Measurements from ENCODE around the gene ASAP3.
A peak's percentile ranks its signal among the peaks of the same experiment; 100 is the strongest.
"Not testable (repeated sequence)": the region's sequence is repeated elsewhere in the genome, so short reads cannot be mapped to it uniquely, and the experiment has no call there.

ASAP3 gene

DNA sequence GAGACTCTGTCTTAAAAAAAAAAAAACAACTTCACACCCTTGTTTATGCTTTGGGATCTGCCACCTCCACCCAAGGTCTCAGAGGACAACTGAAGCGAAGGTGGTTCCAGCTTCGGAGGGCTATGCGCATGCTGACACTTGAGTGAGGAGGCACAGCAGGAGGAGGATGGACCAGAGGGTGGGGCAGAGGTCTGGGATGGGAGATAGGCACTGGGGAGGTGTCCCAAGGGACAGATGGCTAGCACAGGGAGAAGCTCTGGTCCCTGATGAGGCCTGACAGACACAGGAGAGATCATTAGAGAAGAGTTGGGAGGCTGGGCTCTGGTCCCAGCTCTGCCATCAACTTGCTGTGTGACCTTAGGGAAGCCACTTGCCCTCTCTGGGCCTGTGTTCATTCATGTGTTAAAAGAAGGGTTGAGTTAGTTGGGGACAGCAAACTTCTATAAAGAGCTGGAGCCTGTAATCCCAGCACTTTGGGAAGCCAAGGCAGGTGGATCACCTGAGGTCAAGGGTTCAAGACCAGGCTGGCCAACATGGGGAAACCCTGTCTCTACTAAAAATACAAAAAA lies 30.2 kb upstream of the ASAP3 start:
- DNase-seq (ENCODE audit: low read depth): no peak

DNA sequence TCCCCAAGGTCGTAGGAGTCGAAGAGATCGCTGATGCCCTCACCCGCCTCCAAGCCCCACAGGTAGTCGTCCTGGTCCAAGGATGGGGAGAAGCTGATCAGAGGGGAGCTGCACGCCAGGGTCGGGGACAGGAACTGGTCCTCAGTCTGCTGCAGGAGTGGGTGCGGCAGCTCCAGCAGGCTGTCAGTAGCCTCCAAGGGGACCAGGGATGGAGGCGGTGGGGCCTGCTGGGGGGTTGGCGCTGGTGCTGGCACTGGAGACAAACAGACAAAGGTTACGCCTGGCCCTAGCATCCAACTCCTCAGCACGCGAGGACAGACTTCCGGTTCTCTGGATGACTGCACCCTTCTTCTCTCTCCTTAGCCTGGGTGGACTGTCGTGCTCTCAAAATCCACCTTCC lies 25.9 kb upstream of the ASAP3 start:
- DNase-seq (ENCODE audit: low read depth): no peak

DNA sequence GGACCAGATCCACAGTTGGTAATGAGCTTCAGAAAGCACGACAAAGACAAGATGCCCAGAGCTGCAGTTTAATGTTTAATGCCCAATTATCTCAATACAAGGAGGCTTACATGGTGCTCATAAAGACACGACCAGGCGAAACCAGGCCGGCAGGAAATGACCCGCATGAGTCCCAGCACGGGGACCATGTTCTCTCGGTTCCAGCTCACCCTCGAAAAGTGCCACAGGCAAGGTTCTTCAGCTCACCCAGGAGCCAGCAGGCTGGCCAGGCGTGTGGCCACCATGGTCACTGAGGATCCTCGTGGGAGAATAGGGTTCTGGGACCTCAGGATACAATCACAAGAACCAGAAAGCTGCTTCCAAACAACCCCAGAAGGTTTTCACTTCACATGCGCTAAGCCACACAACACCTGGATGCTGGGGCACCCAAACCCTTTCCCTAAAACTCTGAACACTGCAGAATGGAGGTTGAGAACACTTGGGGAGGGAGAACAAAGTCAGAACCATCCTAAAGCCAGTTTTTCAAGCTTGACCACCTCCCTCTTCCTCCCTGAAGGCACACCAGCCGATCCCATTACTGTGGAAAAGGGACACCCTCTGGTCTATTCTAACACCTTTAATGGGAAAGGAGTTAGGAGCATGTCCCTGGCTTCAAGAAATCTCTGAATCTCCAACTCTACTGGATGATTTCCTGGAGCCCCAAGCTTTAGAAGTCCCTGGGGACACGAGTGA lies 22.6 kb upstream of the ASAP3 start:
- no peak for DNase-seq (ENCODE audit: low read depth)

DNA sequence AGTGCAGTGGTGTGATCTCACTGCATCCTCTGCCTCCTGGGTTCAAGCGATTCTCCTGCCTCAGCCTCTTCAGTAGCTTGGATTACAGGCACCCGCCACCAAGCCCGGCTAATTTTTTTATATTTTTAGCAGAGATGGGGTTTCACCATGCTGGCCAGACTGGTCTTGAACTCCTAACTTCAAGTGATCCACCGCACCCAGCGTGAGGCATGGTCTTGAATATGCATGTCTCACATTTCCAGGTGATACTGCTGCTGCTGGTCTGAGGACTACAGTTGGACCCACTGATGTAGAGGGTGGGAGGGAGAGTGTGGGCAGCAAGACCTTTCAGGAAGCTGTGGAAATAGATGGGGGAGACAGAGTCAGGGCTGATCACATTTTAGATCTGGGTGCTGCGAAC lies 21.9 kb upstream of the ASAP3 start:
- no peak for DNase-seq (ENCODE audit: low read depth)

DNA sequence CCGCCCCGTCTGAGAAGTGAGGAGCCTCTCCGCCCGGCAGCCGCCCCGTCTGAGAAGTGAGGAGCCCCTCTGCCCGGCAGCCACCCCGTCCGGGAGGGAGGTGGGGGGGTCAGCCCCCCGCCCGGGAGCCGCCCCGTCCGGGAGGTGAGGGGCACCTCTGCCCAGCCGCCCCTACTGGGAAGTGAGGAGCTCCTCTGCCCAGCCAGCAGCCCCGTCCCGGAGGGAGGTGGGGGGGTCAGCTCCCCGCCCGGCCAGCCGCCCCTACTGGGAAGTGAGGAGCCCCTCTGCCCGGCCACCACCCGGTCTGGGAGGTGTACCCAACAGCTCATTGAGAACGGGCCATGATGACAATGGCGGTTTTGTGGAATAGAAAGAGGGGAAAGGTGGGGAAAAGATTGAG lies 20.2 kb upstream of the ASAP3 start:
- DNase-seq (ENCODE audit: low read depth): not testable (repeated sequence)

DNA sequence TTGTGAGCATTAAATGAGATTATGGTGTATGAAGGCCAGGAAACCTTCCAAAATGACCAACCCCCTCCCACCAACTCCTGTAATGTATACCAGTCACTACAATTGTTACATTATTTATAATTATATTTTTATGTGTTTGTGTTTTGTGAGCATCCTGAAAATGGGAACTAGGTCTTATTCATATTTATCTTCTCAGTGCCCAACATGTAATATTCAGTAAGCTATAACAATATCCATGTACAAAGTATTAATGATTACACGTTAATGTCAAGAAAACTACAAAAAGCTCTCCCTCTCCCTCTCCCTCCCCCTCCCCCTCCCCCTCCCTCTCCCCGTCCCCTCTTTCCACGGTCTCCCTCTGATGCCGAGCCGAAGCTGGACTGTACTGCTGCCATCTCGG lies 19.0 kb upstream of the ASAP3 start:
- no peak for DNase-seq (ENCODE audit: low read depth)

DNA sequence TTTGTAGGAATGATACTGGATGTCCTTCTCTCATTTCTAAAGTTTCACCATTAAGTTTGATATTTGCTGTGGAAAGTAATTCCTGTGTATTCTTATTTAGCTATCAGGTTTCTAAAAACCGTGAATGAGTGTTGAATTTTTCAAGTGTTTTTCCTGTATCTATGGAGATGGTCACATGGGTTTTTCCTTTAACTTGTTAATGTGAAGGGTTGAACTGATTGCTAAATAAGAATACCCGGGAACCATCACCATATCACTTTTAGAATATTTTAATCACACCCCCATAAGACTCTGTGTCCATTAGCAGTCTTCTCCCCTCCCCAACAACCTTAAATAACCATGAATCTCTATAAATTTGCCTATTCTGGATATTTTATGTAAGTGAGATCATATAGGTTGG lies 16.5 kb upstream of the ASAP3 start:
- no peak for DNase-seq (ENCODE audit: low read depth)

DNA sequence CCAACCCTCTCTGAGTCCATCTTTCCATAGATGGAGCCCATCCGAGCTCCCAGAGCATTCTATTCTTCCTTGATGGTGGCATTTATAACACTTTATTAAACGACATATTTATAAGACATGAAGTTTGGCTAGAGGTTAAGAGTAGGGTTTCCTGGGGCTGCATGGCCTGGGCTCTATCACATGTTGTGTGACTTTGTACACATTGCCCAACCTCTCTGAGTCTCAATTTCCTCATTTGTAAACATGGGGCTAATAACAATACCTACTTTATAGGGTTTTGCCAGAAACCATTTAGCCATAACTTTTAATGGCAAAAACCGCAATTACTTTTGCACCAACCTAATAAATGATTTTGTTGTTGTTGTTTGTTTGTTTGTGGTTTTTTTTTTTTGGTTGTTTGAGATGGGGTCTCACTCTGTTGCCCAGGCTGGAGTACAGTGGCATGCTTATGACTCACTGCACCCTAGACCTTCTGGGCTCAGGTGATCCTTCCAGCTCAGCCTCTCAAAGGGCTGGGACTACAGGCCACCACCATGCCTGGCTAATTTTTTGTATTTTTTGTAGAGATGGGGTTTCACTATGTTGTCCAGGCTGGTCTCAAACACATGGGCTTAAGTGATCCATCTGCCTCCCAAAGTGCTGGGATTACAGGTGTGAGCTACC lies 13.9 kb upstream of the ASAP3 start:
- no peak for DNase-seq (ENCODE audit: low read depth)

DNA sequence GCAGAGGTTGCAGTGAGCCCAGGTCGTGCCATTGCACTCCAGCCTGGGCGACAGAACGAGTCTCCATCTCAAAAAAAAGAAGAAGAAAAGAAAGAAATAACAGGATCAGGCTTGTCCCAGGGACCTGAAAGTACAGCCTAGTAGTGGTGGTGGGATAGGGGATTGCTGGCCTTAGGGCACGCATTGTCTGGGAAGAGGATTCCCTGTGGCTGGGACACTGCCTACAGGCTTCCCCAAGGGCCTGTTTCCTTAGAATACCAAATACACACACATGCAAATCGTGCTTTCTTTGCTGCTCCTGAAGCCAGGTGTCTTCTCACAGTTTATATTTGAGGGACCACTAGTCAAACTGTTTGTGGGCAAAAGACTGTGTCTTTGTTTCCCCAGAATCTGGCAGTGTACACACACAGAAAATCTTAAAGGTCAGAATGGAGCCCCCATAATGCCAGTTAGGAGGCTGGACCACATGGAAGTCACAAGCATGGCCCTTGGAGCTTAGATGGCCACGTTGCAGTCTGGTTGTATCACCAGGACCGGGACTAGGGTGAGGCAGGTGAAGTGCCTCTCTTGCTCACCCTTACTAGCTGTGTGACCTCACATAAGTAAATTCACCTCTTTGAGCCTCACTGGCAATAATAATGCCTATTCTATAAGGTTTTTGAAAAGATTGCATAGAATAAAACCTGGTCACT lies 12.7 kb upstream of the ASAP3 start:
- DNase-seq (ENCODE audit: low read depth): no peak

DNA sequence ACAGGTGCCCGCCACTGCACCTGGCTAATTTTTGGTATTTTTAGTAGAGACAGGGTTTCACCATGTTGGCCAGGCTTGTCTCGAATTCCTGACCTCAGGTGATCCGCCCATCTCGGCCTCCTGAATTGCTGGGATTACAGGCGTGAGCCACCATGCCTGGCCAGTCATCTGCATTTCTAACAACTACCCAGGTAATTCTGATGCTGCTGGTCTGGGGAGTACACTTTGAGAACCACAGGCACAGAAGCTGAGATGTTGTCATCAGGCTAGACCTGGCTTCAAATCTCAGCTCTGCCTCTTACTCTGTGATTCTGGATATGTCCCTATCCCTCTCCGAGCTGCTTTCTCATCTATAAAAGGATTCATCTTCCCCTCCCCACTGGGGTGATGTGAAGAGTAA lies 10.9 kb upstream of the ASAP3 start:
- DNase-seq (ENCODE audit: low read depth): not testable (repeated sequence)

DNA sequence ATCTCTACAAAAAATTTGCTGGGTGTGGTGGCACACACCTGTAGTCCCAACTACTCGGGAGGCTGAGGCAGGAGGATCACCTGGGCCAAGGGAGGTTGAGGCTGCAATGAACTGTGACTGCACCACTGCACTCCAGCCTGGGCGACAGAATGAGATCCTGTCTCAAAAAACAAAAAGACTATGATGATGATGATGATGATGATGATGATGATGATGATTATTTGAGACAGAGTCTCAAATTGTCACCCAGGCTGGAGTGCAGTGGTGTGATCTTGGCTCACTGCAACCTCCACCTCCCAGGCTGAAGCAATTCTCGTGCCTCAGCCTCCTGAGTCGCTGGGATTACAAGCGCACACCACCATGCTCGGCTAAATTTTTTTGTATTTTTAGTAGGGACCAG lies 8.8 kb upstream of the ASAP3 start:
- not testable (repeated sequence) for DNase-seq (ENCODE audit: low read depth)

DNA sequence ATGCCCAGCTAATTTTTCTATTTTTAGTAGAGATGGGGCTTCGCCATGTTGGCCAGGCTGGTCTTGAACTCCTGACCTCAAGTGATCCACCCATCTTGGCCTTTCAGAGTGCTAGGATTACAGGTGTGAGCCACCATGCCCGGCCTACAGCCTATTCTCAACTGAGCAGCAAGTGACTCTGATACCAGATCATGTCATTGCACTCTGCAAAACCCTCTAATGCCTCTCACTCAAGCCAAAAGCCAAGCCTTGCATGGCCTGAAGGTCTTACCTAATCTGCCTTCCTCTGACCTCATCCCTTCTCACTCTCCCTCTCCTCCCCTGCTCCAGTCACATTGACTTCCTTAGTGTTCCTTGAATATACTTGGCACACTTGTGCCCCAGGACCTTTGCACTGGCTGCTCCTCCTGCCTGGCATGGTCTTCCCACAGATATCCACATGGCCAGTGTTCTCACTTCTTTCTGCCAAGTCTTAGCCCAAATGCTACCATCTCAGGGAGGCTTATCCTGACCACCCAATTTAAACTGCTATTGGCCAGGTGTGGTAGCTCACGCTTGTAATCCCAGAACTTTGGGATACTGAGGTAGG lies 8.2 kb upstream of the ASAP3 start:
- DNase-seq (ENCODE audit: low read depth): no peak

DNA sequence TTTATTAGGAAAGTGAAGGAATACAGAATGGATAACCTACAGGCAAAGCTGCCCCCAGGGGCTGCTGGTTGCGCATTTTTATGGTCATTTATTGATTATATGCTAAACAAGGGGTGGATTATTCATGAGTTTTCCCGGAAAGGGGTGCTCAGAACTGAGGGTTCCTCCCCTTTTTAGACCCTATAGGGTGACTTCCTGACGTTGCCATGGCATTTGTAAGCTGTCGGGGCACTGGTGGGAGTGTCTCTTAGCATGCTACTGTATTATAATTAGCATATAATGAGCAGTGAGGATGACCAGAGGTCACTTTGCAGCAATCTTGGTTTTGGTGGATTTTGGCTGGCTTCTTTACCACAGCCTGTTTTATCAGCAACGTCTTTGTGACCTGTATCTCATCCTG lies 5.9 kb upstream of the ASAP3 start:
- DNase-seq (ENCODE audit: low read depth): no peak

DNA sequence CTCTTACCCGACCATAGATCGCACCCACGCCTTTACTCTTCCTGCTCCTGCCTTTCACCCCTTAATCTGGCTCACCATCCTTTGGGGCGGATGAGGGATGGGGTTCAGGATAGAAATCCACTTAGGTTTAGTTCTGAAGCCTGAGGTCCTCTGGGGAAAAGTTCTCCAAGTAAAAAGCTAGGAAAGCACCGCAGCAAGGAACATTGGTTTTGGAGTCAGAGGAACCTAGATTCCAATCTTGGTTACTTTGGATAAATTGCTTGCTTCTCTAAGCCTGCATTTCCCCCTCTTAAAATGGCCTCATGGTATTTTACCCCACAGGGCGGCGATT lies 988 bp upstream of the ASAP3 start:
- no peak for DNase-seq (ENCODE audit: low read depth)

DNA sequence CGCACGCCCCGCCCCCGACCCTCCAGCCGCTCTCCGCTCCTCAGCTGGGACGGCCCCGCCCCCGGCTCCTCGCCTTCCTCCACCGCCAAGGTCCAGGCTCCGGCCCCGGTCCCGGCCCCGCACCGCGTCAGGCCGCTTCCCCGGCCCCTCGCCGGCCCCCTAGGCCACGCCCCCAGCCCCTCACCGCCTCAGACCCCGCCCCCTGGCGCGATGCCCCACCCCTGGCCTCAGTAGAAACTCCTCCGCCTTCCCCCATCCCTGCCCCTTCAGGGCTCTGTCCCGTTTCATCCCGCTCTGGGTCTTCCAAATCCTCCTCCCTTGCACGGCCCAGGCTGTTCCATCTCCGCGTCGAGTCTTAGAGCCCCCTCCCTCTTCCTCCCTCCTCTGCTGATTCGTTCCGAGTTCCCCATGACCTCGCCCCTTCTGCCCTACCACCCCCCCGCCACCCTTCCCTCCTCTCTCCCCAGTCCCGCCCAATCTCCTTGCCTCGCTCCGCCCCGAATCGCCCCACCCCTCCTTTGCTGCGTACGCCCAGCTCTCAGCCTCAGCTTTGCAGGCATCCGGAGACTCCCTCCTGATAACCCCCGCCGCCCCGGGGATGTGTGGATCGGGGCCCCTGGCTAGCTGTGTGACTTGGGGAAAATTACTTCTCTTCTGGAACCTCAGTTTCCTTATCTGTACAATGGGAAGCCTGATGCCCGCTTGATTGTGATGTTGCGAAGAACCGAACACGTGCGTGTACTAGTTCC lies 448 bp upstream of the ASAP3 start:
- DNase-seq (ENCODE audit: low read depth): peak; percentile 79

DNA sequence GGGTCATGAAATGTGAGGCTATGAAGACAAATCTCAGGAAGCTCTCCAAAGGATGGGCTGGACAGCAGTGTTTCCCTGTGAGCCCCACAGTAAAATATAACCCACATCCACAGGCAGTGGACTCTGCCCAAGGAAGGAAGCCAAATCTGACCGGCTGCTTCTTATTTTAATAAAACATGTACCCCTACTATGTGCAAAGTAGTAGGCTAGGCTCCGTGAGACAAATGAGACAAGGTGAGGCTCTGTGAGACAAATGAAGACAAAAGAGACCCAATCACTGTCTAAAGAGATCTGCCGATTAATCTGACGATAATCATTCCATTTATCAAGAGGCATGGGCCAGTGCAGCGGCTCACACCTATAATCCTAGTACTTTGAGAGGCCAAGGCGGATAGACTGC lies 2.1 kb downstream of the ASAP3 start:
- DNase-seq (ENCODE audit: low read depth): no peak

DNA sequence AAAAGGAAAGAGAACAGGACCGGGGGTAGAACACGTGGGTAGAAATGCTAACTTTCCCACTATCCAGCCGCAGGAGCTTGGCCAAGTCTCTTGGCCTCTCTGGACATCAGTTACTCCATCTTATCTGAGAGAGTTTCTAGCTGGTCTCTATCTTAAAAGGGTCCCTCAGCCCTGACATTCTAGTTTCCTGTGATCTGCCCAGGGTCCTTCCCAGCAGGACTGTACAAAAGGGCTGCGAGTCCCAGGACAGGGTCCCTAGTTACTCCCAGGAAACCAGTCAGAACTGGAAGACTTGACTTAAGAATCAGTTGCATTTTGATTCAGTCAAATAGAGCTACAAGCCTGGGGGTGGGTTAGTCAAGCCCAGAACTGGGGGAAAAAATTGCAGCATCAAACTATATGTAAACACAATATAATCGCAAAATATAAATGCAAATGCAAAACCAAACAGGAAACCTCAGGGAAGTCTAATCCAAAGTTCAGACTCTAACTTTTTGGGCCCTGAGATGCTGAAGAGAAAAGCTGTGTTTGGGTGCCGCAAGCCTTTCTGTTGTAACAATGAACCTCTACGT lies 2.9 kb downstream of the ASAP3 start:
- DNase-seq (ENCODE audit: low read depth): no peak

DNA sequence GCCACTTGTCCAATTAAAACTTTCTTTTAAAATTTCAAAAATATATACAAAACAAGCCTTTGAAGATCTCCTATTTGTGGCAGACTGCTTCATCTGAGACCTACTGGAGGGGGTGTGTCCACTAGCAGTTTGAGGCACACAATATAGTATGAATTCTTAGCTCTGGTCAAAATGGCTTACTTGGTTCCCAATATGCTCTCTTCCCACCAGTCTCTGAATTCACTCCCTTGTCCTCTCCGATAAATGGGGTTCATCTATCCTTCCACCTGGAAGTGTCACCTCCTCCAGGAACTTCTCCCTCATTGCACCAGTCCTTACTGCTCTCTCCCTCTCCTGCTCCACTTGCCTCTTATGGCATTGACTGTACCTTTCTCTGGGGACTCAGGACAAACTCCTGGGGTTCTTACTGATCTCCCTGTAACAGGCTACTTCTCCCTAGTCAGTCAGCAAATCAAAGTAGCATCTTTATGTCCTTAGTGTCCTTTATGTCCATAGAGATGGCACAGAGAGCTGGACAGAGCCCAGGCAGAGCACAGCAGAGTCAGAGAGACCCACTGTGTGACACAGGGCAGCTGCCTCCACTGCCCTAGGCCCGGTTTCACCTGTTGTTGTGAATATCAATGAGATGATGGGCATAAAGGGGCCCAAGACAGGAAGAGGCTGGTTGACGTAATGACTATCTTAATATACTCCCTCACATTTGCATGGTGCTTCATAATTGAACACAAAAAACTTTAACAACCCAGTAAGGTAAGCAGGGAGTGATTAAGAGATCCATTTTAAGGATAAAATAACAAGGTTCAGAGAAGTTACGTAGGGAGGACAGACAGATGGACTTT lies 3.6 kb downstream of the ASAP3 start:
- no peak for DNase-seq (ENCODE audit: low read depth)

DNA sequence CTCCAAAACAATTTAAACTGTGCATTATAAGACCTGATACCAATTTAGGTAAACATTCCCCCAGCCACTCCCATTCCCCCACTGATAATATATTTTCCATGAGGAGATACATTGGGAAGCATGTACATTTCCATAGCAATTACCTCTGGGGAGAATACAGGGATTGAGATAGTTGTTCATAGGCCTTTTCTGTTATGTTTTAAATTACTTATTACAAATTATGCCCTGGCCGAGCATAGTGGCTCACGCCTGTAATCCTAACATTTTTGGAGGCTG lies 4.4 kb downstream of the ASAP3 start:
- no peak for DNase-seq (ENCODE audit: low read depth)

DNA sequence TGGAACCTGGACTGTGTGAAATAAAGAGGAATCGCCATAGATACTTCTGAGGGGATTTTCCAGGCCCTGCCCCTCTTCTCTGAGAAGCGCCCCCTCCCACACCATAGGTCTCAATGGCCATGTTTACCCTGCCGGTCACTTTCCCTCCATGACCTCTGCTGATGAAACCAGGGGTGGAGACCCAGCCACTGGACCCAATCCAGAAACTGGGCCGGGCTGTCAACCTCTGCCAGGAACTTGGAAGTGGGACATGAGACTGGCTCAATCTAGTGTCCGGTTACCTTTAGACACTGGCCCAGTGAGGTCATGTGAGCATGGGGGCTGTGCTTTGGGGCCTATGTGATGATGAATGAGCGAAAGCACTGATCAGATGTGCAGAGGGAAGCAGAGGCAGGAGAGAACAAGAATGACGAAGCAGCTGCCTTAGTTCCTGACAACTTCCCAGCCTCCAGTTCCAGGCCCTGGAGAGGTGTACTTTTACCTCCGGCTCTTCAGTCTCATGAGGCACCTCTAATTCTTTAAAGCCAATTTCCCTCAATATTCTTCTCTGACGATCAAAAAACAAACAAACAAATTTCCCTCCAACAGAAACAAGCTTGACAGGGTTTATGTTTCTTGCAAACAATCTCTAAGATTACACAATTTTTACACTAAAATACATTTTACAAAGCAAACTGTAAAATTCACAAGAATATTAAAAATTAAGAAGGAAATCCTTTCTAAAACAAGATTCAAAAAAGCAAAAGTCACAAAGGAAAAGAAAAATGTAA lies 4.9 kb downstream of the ASAP3 start:
- no peak for DNase-seq (ENCODE audit: low read depth)
